Liver (tissue), 9 donors: Measurements from ENCODE around the gene CCDC12. TPM values are rescaled to one million over a fixed set of nuclear protein-coding genes. Genes with fewer than 3 reads are reported as not detected.

ENCODE experiments used
- DNase-seq: peaks from one replicate; pipeline ENCODE4 v3.0.0-alpha.2; 2017; ENCODE audit warnings: low spot score
- H3K27ac ChIP-seq, 2 donors: one replicate each; pipeline ENCODE4 v1.7.0; 2013; ENCODE audit warnings: inconsistent platforms in 2 of 2, low read length in 2 of 2, control low read depth in 1 of 2, low read depth in 1 of 2, mild to moderate bottlenecking in 1 of 2
- H3K27me3 ChIP-seq, 4 donors: one replicate each; pipeline versions ENCODE4 v1.6.1 to v1.7.0; 2013; ENCODE audit warnings: low read length in 3 of 4, inconsistent platforms in 1 of 4, mild to moderate bottlenecking in 1 of 4, moderate library complexity in 1 of 4; ENCODE audit not compliant: control insufficient read depth in 4 of 4, insufficient read depth in 4 of 4
- H3K36me3 ChIP-seq, 4 donors: one replicate each; pipeline versions ENCODE4 v1.6.1 to v1.7.0; 2013; ENCODE audit warnings: low read length in 3 of 4, mild to moderate bottlenecking in 3 of 4, low read depth in 1 of 4, moderate library complexity in 1 of 4; ENCODE audit not compliant: control insufficient read depth in 4 of 4, insufficient read depth in 3 of 4
- H3K4me1 ChIP-seq, 4 donors: one replicate each; pipeline versions ENCODE4 v1.6.1 to v1.7.0; 2013; ENCODE audit warnings: low read length in 3 of 4, mild to moderate bottlenecking in 3 of 4, moderate library complexity in 1 of 4; ENCODE audit not compliant: control insufficient read depth in 4 of 4, insufficient read depth in 4 of 4
- H3K4me3 ChIP-seq, 3 donors: one replicate each; pipeline versions ENCODE4 v1.6.1 to v1.7.0; 2013; ENCODE audit warnings: low read length in 3 of 3, control low read depth in 1 of 3, low read depth in 1 of 3, mild to moderate bottlenecking in 1 of 3
- H3K9ac ChIP-seq, 2 donors: one replicate each; pipeline ENCODE4 v1.7.0; 2013; ENCODE audit warnings: low read length in 2 of 2, mild to moderate bottlenecking in 2 of 2, moderate library complexity in 2 of 2, control low read depth in 1 of 2, low read depth in 1 of 2
- H3K9me3 ChIP-seq, 4 donors: one replicate each; pipeline versions ENCODE4 v1.6.1 to v1.7.0; 2013; ENCODE audit warnings: low read length in 3 of 4; ENCODE audit not compliant: control insufficient read depth in 4 of 4
- CTCF ChIP-seq: fragments of 150-350 bp; IDR thresholded peaks from 2 replicates; pipeline ENCODE4 v1.5.1; 2017; ENCODE audit warnings: improper control_type of control experiment, low read depth, low read length; ENCODE audit not compliant: missing input control
- EGR1 ChIP-seq, 2 donors: IDR thresholded peaks; 2 replicates each; pipeline ENCODE4 v1.6.1; 2016 to 2018; ENCODE audit warnings: antibody characterized with exemption in 2 of 2, low read depth in 2 of 2
- FOXA1 ChIP-seq: IDR thresholded peaks from 2 replicates; pipeline ENCODE4 v1.6.1; 2016; ENCODE audit warnings: antibody characterized with exemption
- FOXA2 ChIP-seq: IDR thresholded peaks from 2 replicates; pipeline ENCODE4 v1.6.1; 2016; ENCODE audit warnings: antibody characterized with exemption
- GABPA ChIP-seq, 2 donors: IDR thresholded peaks in 1 of 2; conservative IDR thresholded peaks in 1 of 2; 2 replicates each; pipeline ENCODE4 v1.6.1; 2016; ENCODE audit warnings: antibody characterized with exemption in 2 of 2, mild to moderate bottlenecking in 1 of 2, moderate library complexity in 1 of 2
- HNF4A ChIP-seq, 2 donors: conservative IDR thresholded peaks; 2 replicates each; pipeline ENCODE4 v1.6.1; 2016; ENCODE audit warnings: antibody characterized with exemption in 2 of 2, mild to moderate bottlenecking in 2 of 2
- HNF4G ChIP-seq: IDR thresholded peaks from 2 replicates; pipeline ENCODE4 v1.6.1; 2016; ENCODE audit warnings: antibody characterized with exemption
- JUND ChIP-seq, 2 donors: IDR thresholded peaks; 2 replicates each; pipeline ENCODE4 v1.6.1; 2016; ENCODE audit warnings: antibody characterized with exemption in 2 of 2
- NR2F2 ChIP-seq: IDR thresholded peaks from 2 replicates; pipeline ENCODE4 v1.6.1; 2016; ENCODE audit warnings: antibody characterized with exemption
- RAD21 ChIP-seq, 2 donors: IDR thresholded peaks; 2 replicates each; pipeline ENCODE4 v1.6.1; 2016; ENCODE audit warnings: antibody characterized with exemption in 2 of 2, mild to moderate bottlenecking in 2 of 2
- RXRA ChIP-seq, 2 donors: IDR thresholded peaks; 2 replicates each; pipeline ENCODE4 v1.6.1; 2017 to 2018; ENCODE audit warnings: antibody characterized with exemption in 2 of 2, mild to moderate bottlenecking in 1 of 2
- SP1 ChIP-seq: IDR thresholded peaks from 2 replicates; pipeline ENCODE4 v1.6.1; 2018; ENCODE audit warnings: antibody characterized with exemption, mild to moderate bottlenecking
- TAF1 ChIP-seq: conservative IDR thresholded peaks from 2 replicates; pipeline ENCODE4 v1.6.1; 2016; ENCODE audit warnings: antibody characterized with exemption, mild to moderate bottlenecking
- YY1 ChIP-seq: IDR thresholded peaks from 2 replicates; pipeline ENCODE4 v1.6.1; 2016; ENCODE audit warnings: antibody characterized with exemption, mild to moderate bottlenecking
- WGBS: extraction: QIAGEN DNeasy Blood & Tissue Kit; methylation state at CpG from one replicate; pipeline ENCODE4 v1.1.7; 2013; 5-methylcytosine and 5-hydroxymethylcytosine counted together
- polyA plus RNA-seq, 2 donors: library from polyadenylated mRNA; stranded (reverse) in 1 of 2; unstranded in 1 of 2; fragments of 200-250 nt in 1 of 2; fragments of >200 nt in 1 of 2; fragmentation: Nextera tagmentation in 1 of 2; extraction: Ambion mirVana in 1 of 2; gene quantifications; one replicate each; pipeline versions ENCODE4 v1.2.1 to v1.2.3, GENCODE V29; 2013 to 2015
- total RNA-seq, 2 donors: library from RNA; depleted of rRNA; stranded (reverse); fragments of >200 nt; gene quantifications; one replicate each; pipeline ENCODE4 v1.2.3, GENCODE V29; 2014
- TF ChIP-seq, protein P1 (sequence below): IDR thresholded peaks from 2 replicates; pipeline ENCODE4 v1.6.1; 2016; ENCODE audit warnings: antibody characterized with exemption
- TF ChIP-seq, protein P2 (sequence below): IDR thresholded peaks from 2 replicates; pipeline ENCODE4 v1.6.1; 2016; ENCODE audit warnings: antibody characterized with exemption, mild to moderate bottlenecking
- donor health status: healthy.
- donor health status: healthy.
- donor health status: healthy.
- donor health status: healthy.
- donor health status: healthy.

Gene CCDC12
- total and polyA plus RNA-seq, 4 donors = 8.5 to 35.1 (median 26.6) TPM

DNA sequence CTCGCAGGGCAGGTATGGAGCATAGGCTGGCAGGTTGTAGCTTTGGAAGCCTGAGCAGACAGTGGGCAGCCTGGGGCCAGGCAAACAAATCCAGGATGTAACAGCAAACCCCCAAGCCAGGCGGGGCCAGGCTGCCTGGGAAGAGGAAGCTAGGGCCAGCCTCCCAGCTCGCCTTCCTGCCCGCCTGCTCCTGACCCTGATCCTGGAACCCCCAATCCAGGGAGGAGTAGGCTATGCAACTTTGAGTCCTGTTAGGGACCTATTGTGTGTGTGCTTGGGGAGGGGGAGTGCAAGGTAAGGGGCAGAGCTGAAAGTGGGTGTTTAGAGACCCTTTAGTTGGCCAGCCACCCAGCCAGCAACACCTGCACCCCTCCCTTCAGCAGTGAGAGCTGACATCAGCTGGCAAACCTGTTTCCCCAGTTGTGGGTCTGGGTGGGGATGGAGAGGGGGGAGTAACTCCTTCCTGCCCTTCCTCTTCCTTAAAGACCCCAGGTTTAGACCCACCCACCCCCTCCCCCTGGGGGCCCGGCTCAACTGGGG is 5.5 kb upstream of the CCDC12 start:
- no peak for TF ChIP-seq GABPA (IDR thresholded peaks at IDR 0.05 in 1 of 2, conservative IDR thresholded peaks at IDR 0.05 in 1 of 2)
- no peak for TF ChIP-seq CTCF
- peak; percentile 19 for TF ChIP-seq NR2F2
- peaks cover 6 to 19% (median 8%) of the 10 kb centered on the region in 4 donors for H3K4me1 ChIP-seq
- H3K9me3 ChIP-seq = no peaks in the 10 kb centered on the region
- H3K27me3 ChIP-seq = no peaks in the 10 kb centered on the region
- 60% methylated on average over 5 of the region's 5 CpGs for WGBS
- no peak overlapping the region for H3K4me3 ChIP-seq
- no peak for DNase-seq
- H3K36me3 ChIP-seq = no peaks in the 10 kb centered on the region
- no peak overlapping the region for H3K9ac ChIP-seq
- peak overlapping the region in 1 of 2 donors; percentile 51 for H3K27ac ChIP-seq

GRCh38 chr3:46979958-46980497 is 3.5 kb upstream of the CCDC12 start:
- WGBS = 9% methylated on average over 39 of the region's 40 CpGs
- H3K4me1 ChIP-seq = peaks cover 6 to 21% (median 12%) of the 10 kb centered on the region in 4 donors
- H3K27ac ChIP-seq = no peak overlapping the region

DNA sequence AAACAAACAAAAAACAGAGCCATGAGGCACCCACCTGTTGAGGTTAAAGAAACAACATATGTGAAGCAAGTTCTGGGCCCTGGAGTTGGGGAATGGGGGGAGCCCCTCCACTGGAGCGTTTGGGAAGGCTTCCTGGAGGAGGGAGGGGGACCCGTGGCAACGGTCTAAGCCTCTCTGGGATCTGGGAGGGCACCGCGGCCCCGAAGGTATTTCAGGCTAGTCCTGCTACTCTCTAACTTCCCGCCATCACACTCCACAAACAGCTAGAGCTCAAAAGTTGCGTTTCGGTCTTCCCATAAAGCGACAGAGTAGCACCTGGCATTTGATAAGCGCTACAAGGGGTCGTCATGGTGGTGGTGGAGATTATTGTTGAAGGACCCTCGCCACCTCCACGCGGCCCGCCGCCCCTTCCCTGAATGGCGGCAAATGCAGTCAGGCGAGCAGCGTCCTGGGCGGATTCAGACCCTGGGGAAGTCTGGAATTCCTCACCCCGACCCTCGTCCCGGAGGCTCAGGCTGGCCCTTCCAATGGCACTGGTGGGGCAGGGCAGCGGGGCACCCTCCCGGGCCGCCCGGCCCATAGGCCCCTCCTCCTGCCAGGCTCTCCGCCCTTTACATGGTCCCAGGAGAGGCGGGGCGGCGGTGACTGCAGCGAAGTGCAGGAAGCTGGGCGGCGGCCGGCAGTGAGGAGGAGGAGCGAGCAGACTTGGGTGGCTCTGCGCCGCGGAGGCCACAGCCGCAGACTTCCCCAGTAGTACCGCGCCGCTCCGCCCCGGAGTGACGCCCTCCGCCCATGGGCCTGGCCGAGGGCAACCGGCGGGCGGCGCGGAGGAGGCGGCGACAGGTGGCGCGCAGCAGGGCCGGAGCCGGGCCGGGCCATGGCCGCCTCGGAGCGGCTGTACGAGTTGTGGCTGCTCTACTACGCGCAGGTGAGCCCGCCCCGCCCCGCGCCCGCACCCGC is 2.7 kb upstream of the CCDC12 start, which contains the start of gene NBEAL2:
NBEAL2 (plus strand) TSS at position 682 of the 960 bp plus-strand sequence; CDS start at position 878, 196 bp downstream.
- H3K27ac ChIP-seq = peak within 1 kb of the TSS; percentile 75 to 90
- DNase-seq = peak; percentile 95
- H3K4me3 ChIP-seq = peak within 1 kb of the TSS; percentile 73 to 83 (median 74)
- H3K4me1 ChIP-seq = peaks cover 7 to 29% (median 17%) of the 10 kb centered on the region in 4 donors
- no peaks in the 10 kb centered on the region for H3K27me3 ChIP-seq
- H3K9ac ChIP-seq = peak within 1 kb of the TSS; percentile 73 to 88
- H3K9me3 ChIP-seq = no peaks in the 10 kb centered on the region
- WGBS = 1% methylated on average over 73 of the region's 73 CpGs
- no peaks in the 10 kb centered on the region for H3K36me3 ChIP-seq
- TF ChIP-seq FOXA1 (peak; percentile 24), TAF1 (peak; percentile 68), RAD21 (IDR thresholded peaks at IDR 0.05) (peak; percentile 44 to 66), HNF4A (conservative IDR thresholded peaks at IDR 0.05) (no peak), YY1 (peak; percentile 85), SP1 (peak; percentile 73), EGR1 (IDR thresholded peaks at IDR 0.05; ENCODE audit: low read depth in 2 of 2) (no peak), GABPA (IDR thresholded peaks at IDR 0.05 in 1 of 2, conservative IDR thresholded peaks at IDR 0.05 in 1 of 2) (peak in 1 of 2 donors; percentile 51), HNF4G (no peak), FOXA2 (no peak), RXRA (IDR thresholded peaks at IDR 0.05) (peak; percentile 44 to 55)
- TF ChIP-seq, protein P1, sequence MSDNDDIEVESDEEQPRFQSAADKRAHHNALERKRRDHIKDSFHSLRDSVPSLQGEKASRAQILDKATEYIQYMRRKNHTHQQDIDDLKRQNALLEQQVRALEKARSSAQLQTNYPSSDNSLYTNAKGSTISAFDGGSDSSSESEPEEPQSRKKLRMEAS = no peak
- TF ChIP-seq, protein P2, sequence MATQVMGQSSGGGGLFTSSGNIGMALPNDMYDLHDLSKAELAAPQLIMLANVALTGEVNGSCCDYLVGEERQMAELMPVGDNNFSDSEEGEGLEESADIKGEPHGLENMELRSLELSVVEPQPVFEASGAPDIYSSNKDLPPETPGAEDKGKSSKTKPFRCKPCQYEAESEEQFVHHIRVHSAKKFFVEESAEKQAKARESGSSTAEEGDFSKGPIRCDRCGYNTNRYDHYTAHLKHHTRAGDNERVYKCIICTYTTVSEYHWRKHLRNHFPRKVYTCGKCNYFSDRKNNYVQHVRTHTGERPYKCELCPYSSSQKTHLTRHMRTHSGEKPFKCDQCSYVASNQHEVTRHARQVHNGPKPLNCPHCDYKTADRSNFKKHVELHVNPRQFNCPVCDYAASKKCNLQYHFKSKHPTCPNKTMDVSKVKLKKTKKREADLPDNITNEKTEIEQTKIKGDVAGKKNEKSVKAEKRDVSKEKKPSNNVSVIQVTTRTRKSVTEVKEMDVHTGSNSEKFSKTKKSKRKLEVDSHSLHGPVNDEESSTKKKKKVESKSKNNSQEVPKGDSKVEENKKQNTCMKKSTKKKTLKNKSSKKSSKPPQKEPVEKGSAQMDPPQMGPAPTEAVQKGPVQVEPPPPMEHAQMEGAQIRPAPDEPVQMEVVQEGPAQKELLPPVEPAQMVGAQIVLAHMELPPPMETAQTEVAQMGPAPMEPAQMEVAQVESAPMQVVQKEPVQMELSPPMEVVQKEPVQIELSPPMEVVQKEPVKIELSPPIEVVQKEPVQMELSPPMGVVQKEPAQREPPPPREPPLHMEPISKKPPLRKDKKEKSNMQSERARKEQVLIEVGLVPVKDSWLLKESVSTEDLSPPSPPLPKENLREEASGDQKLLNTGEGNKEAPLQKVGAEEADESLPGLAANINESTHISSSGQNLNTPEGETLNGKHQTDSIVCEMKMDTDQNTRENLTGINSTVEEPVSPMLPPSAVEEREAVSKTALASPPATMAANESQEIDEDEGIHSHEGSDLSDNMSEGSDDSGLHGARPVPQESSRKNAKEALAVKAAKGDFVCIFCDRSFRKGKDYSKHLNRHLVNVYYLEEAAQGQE = peak; percentile 75

More at GRCh38 chr3:46979958-46980497, 3.5 kb upstream of the CCDC12 start:
- Histone ChIP-seq H3K27me3 (no peaks in the 10 kb centered on the region), H3K9me3 (no peaks in the 10 kb centered on the region), H3K4me3 (peak overlapping the region; percentile 60 to 74 (median 68)), H3K9ac (no peak overlapping the region), H3K36me3 (no peaks in the 10 kb centered on the region)
- no peak for DNase-seq
- TF ChIP-seq FOXA1 (no peak), HNF4A (conservative IDR thresholded peaks at IDR 0.05) (no peak), GABPA (IDR thresholded peaks at IDR 0.05 in 1 of 2, conservative IDR thresholded peaks at IDR 0.05 in 1 of 2) (no peak), HNF4G (no peak), JUND (IDR thresholded peaks at IDR 0.05) (no peak), EGR1 (IDR thresholded peaks at IDR 0.05; ENCODE audit: low read depth in 2 of 2) (no peak)
- TF ChIP-seq, protein P1 = no peak
